ENCODE data around the gene MLH3.
A peak's percentile ranks its signal among the peaks of the same experiment; 100 is the strongest.

Gene MLH3

GRCh38 chr14:75040507-75040906 lies 10.8 kb downstream of the MLH3 start:
- ATAC-seq = no peak

GRCh38 chr14:75032939-75033338 lies 18.3 kb downstream of the MLH3 start:
- no peak for ATAC-seq
- TF ChIP-seq CREB5 (CRISPR knock-in tag; IDR thresholded peaks at IDR 0.05; ENCODE audit: low read depth) (no peak), TCF4 (CRISPR knock-in tag; IDR thresholded peaks at IDR 0.05; ENCODE audit: borderline replicate concordance) (peak; percentile 39; the same call in 1 of the 2 replicates), ZNF70 (CRISPR knock-in tag; IDR thresholded peaks at IDR 0.05) (no peak)

More at GRCh38 chr14:75040507-75040906, 10.8 kb downstream of the MLH3 start:
- no peak for TF ChIP-seq ZNF8 (CRISPR knock-in tag; IDR thresholded peaks at IDR 0.05)
- no peak for TF ChIP-seq TSHZ2 (CRISPR knock-in tag; IDR thresholded peaks at IDR 0.05)
- no peak for TF ChIP-seq CSRNP3 (CRISPR knock-in tag; IDR thresholded peaks at IDR 0.05)
- TF ChIP-seq ZC3H10 (CRISPR knock-in tag; IDR thresholded peaks at IDR 0.05) = no peak
- no peak for TF ChIP-seq BACH2 (CRISPR knock-in tag; IDR thresholded peaks at IDR 0.05; ENCODE audit: borderline replicate concordance)
- TF ChIP-seq ZFP3 (CRISPR knock-in tag; IDR thresholded peaks at IDR 0.05) = no peak
- no peak for TF ChIP-seq RARB (CRISPR knock-in tag; IDR thresholded peaks at IDR 0.05)
- no peak for TF ChIP-seq PATZ1 (CRISPR knock-in tag; IDR thresholded peaks at IDR 0.05; ENCODE audit: borderline replicate concordance)
- no peak for TF ChIP-seq CSDC2 (CRISPR knock-in tag; IDR thresholded peaks at IDR 0.05)

GRCh38 chr14:75030147-75030546 lies 21.1 kb downstream of the MLH3 start:
- ATAC-seq = no peak
- TF ChIP-seq TOX (CRISPR knock-in tag; IDR thresholded peaks at IDR 0.05; ENCODE audit: borderline replicate concordance) = no peak
- no peak for TF ChIP-seq POU6F1 (CRISPR knock-in tag; IDR thresholded peaks at IDR 0.05; ENCODE audit: borderline replicate concordance, low read depth)
- no peak for TF ChIP-seq CSDC2 (CRISPR knock-in tag; IDR thresholded peaks at IDR 0.05)
- TF ChIP-seq PATZ1 (CRISPR knock-in tag; IDR thresholded peaks at IDR 0.05; ENCODE audit: borderline replicate concordance) = no peak
- no peak for TF ChIP-seq TCF4 (CRISPR knock-in tag; IDR thresholded peaks at IDR 0.05; ENCODE audit: borderline replicate concordance)
- TF ChIP-seq ZFP30 (CRISPR knock-in tag; IDR thresholded peaks at IDR 0.05) = no peak
- TF ChIP-seq TSHZ2 (CRISPR knock-in tag; IDR thresholded peaks at IDR 0.05) = no peak
- no peak for TF ChIP-seq ESRRG (CRISPR knock-in tag; IDR thresholded peaks at IDR 0.05)
- no peak for TF ChIP-seq ZNF565 (CRISPR knock-in tag; conservative IDR thresholded peaks at IDR 0.05; ENCODE audit: low read depth)
- no peak for TF ChIP-seq ZFP3 (CRISPR knock-in tag; IDR thresholded peaks at IDR 0.05)
- no peak for TF ChIP-seq ARNTL (CRISPR knock-in tag; IDR thresholded peaks at IDR 0.05; ENCODE audit: borderline replicate concordance, low read depth)
- TF ChIP-seq GLIS3 (CRISPR knock-in tag; IDR thresholded peaks at IDR 0.05) = no peak
- TF ChIP-seq CREB5 (CRISPR knock-in tag; IDR thresholded peaks at IDR 0.05; ENCODE audit: low read depth) = no peak
- TF ChIP-seq OSR1 (CRISPR knock-in tag; IDR thresholded peaks at IDR 0.05) = no peak
- TF ChIP-seq CSRNP3 (CRISPR knock-in tag; IDR thresholded peaks at IDR 0.05) = no peak
- TF ChIP-seq RARB (CRISPR knock-in tag; IDR thresholded peaks at IDR 0.05) = no peak
